HEK293 (cell line): ENCODE measurements around the gene ULBP2.

ENCODE experiments used
- CTCF ChIP-seq: fragments of 450-650 bp; formaldehyde crosslinking; IDR thresholded peaks from 2 replicates; pipeline ENCODE4 v1.5.1; 2016; ENCODE audit warnings: missing biosample characterization, missing genetic modification characterization
- REPIN1 ChIP-seq: fragments of 450-650 bp; formaldehyde crosslinking; IDR thresholded peaks from 2 replicates; pipeline ENCODE4 v1.5.1; 2017; ENCODE audit warnings: missing biosample characterization, missing genetic modification characterization, low read depth
- ZBTB1 ChIP-seq: fragments of 450-650 bp; formaldehyde crosslinking; IDR thresholded peaks from 2 replicates; pipeline ENCODE4 v1.5.1; 2016; ENCODE audit warnings: missing biosample characterization, missing genetic modification characterization
- ZBTB10 ChIP-seq: fragments of 450-650 bp; formaldehyde crosslinking; IDR thresholded peaks from 2 replicates; pipeline ENCODE4 v1.5.1; 2016; ENCODE audit warnings: missing biosample characterization, missing genetic modification characterization
- ZNF121 ChIP-seq: fragments of 450-650 bp; formaldehyde crosslinking; IDR thresholded peaks from 2 replicates; pipeline ENCODE4 v1.5.1; 2016; ENCODE audit warnings: missing biosample characterization, missing genetic modification characterization
- ZNF16 ChIP-seq: fragments of 450-650 bp; formaldehyde crosslinking; IDR thresholded peaks from 2 replicates; pipeline ENCODE4 v1.5.1; 2016; ENCODE audit warnings: low read depth, missing biosample characterization, missing genetic modification characterization
- ZNF26 ChIP-seq: fragments of 450-650 bp; formaldehyde crosslinking; IDR thresholded peaks from 2 replicates; pipeline ENCODE4 v1.5.1; 2016; ENCODE audit warnings: missing biosample characterization, missing genetic modification characterization
- ZNF302 ChIP-seq: fragments of 450-650 bp; formaldehyde crosslinking; IDR thresholded peaks from 2 replicates; pipeline ENCODE4 v1.5.1; 2016; ENCODE audit warnings: missing biosample characterization, missing genetic modification characterization, low read depth
- ZNF354C ChIP-seq: fragments of 450-650 bp; formaldehyde crosslinking; IDR thresholded peaks from 2 replicates; pipeline ENCODE4 v1.5.1; 2016; ENCODE audit warnings: missing biosample characterization, missing genetic modification characterization, low read depth, borderline replicate concordance
- ZNF513 ChIP-seq: fragments of 450-650 bp; IDR thresholded peaks from 2 replicates; pipeline ENCODE4 v1.5.1; 2018; ENCODE audit warnings: missing biosample characterization, missing genetic modification characterization
- ZNF518A ChIP-seq: fragments of 450-650 bp; formaldehyde crosslinking; conservative IDR thresholded peaks from 2 replicates; pipeline ENCODE4 v1.5.1; 2016; ENCODE audit warnings: low read depth, missing biosample characterization, missing genetic modification characterization
- ZNF544 ChIP-seq: fragments of 450-650 bp; formaldehyde crosslinking; IDR thresholded peaks from 2 replicates; pipeline ENCODE4 v1.5.0; 2017; ENCODE audit warnings: missing biosample characterization, missing genetic modification characterization
- ZNF600 ChIP-seq: fragments of 450-650 bp; formaldehyde crosslinking; IDR thresholded peaks from 2 replicates; pipeline ENCODE4 v1.5.1; 2016; ENCODE audit warnings: missing biosample characterization, missing genetic modification characterization
- ZNF621 ChIP-seq: fragments of 450-650 bp; formaldehyde crosslinking; IDR thresholded peaks from 2 replicates; pipeline ENCODE4 v1.5.1; 2017; ENCODE audit warnings: missing biosample characterization, missing genetic modification characterization
- ZNF629 ChIP-seq: fragments of 450-650 bp; formaldehyde crosslinking; IDR thresholded peaks from 2 replicates; pipeline ENCODE4 v1.5.1; 2017; ENCODE audit warnings: missing biosample characterization, missing genetic modification characterization
- ZNF639 ChIP-seq: fragments of 450-650 bp; formaldehyde crosslinking; IDR thresholded peaks from 2 replicates; pipeline ENCODE4 v1.5.1; 2016; ENCODE audit warnings: missing biosample characterization, missing genetic modification characterization
- ZNF664 ChIP-seq: fragments of 450-650 bp; formaldehyde crosslinking; IDR thresholded peaks from 2 replicates; pipeline ENCODE4 v1.5.1; 2016; ENCODE audit warnings: missing biosample characterization, missing genetic modification characterization
- ZNF670 ChIP-seq: fragments of 450-650 bp; formaldehyde crosslinking; IDR thresholded peaks from 2 replicates; pipeline ENCODE4 v1.5.1; 2016; ENCODE audit warnings: missing biosample characterization, missing genetic modification characterization, low read depth
- ZNF76 ChIP-seq: fragments of 450-650 bp; formaldehyde crosslinking; IDR thresholded peaks from 2 replicates; pipeline ENCODE4; 2016; ENCODE audit warnings: low read depth, missing biosample characterization, missing genetic modification characterization, borderline replicate concordance
- ZNF768 ChIP-seq: fragments of 450-650 bp; formaldehyde crosslinking; IDR thresholded peaks from 2 replicates; pipeline ENCODE4 v1.5.1; 2018; ENCODE audit warnings: missing biosample characterization, mild to moderate bottlenecking, missing genetic modification characterization
- ZNF776 ChIP-seq: fragments of 450-650 bp; formaldehyde crosslinking; IDR thresholded peaks from 2 replicates; pipeline ENCODE4 v1.5.0; 2017; ENCODE audit warnings: missing biosample characterization, missing genetic modification characterization, borderline replicate concordance
- ZNF777 ChIP-seq: fragments of 450-650 bp; formaldehyde crosslinking; IDR thresholded peaks from 2 replicates; pipeline ENCODE4 v1.5.1; 2017; ENCODE audit warnings: missing biosample characterization, missing genetic modification characterization, borderline replicate concordance
- ZXDB ChIP-seq: fragments of 450-650 bp; formaldehyde crosslinking; IDR thresholded peaks from 2 replicates; pipeline ENCODE4 v1.5.1; 2016; ENCODE audit warnings: missing biosample characterization, missing genetic modification characterization

Gene ULBP2

GRCh38 chr6:149941583-149942460, at the start of gene ULBP2 (continued):
- no peak for TF ChIP-seq ZNF518A (tag by site-specific recombination)
- 0 out of 2 replicates have a peak, but pooled peaks have one; percentile 6 for TF ChIP-seq CTCF (tag by site-specific recombination)
- TF ChIP-seq ZNF544, result no peak
- no peak for TF ChIP-seq ZNF354C (tag by site-specific recombination)
- TF ChIP-seq ZNF776 (tag by site-specific recombination), result no peak
- no peak for TF ChIP-seq ZNF513 (tag by site-specific recombination)
- TF ChIP-seq ZNF664, result no peak
- TF ChIP-seq ZNF302 (tag by site-specific recombination), result no peak
- TF ChIP-seq ZNF16 (tag by site-specific recombination), result no peak
- no peak for TF ChIP-seq ZNF121
- TF ChIP-seq ZNF26 (tag by site-specific recombination), result no peak
- TF ChIP-seq ZNF76 (tag by site-specific recombination), result no peak; the same call in 1 of the 2 replicates
- no peak for TF ChIP-seq ZNF670
- peak; percentile 94 for TF ChIP-seq ZNF629 (tag by site-specific recombination)
- no peak for TF ChIP-seq ZBTB1 (tag by site-specific recombination)
- peak; percentile 68; the same call in 1 of the 2 replicates for TF ChIP-seq ZBTB10 (tag by site-specific recombination)
- peak; percentile 36; the same call in 1 of the 2 replicates for TF ChIP-seq ZNF600 (tag by site-specific recombination)
- no peak for TF ChIP-seq REPIN1 (tag by site-specific recombination)
- TF ChIP-seq ZXDB (tag by site-specific recombination), result peak; percentile 41; the same call in 1 of the 2 replicates
- TF ChIP-seq ZNF777, result no peak
- no peak for TF ChIP-seq ZNF621
- no peak for TF ChIP-seq ZNF639 (tag by site-specific recombination)
- no peak for TF ChIP-seq ZNF768 (tag by site-specific recombination)
